H1 (cell line): Measurements from ENCODE around the gene OSGEPL1. TPM values are rescaled to one million over a fixed set of nuclear protein-coding genes. Genes with fewer than 3 reads are reported as not detected.
A peak's percentile ranks its signal among the peaks of the same experiment; 100 is the strongest.

Source experiments
- CTCF ChIA-PET: fragments of 300-600 bp; sonication (Branson Sonifier 250); formaldehyde crosslinking; loops from one replicate; lab custom pipeline; 2021; ENCODE audit not compliant: partially characterized antibody; lab: Charles Lee
- POLR2A ChIA-PET: fragments of 300-600 bp; sonication (Branson Sonifier 250); formaldehyde crosslinking; loops from one replicate; lab custom pipeline; 2021; ENCODE audit warnings: inconsistent platforms; ENCODE audit not compliant: partially characterized antibody; lab: Charles Lee
- DNase-seq, 2 experiments: peaks; one replicate each; pipeline versions ENCODE4 v3.0.0 to v3.0.0-alpha.2; 2010 to 2022; ENCODE audit warnings: low spot score in 2 of 2, low read depth in 1 of 2, mixed read lengths in 1 of 2
- FAIRE-seq: peaks from 2 replicates; lab custom pipeline; 2011; peaks lifted over from hg19 to GRCh38; lab: Jason Lieb, UNC
- H2AFZ ChIP-seq: 2 replicates; pipeline ENCODE4 v1.8.1; 2012; ENCODE audit warnings: low read length, inconsistent platforms
- H2AK5ac ChIP-seq: 2 replicates; pipeline ENCODE4 v1.6.1; 2013; ENCODE audit warnings: low read depth, low read length
- H2BK120ac ChIP-seq: replicated peaks from 2 replicates; pipeline ENCODE3; 2013; ENCODE audit warnings: low read depth, low read length, inconsistent platforms
- H2BK12ac ChIP-seq: 2 replicates; pipeline ENCODE4 v1.6.1; 2013; ENCODE audit warnings: low read depth, low read length
- H2BK15ac ChIP-seq: 2 replicates; pipeline ENCODE4 v1.6.1; 2013; ENCODE audit warnings: low read length
- H2BK20ac ChIP-seq: 2 replicates; pipeline ENCODE4 v1.6.1; 2013; ENCODE audit warnings: low read length
- H2BK5ac ChIP-seq: 2 replicates; pipeline ENCODE4 v1.6.1; 2013; ENCODE audit warnings: low read depth, low read length
- H3K14ac ChIP-seq: 2 replicates; pipeline ENCODE4 v1.6.1; 2013; ENCODE audit warnings: inconsistent platforms; ENCODE audit not compliant: insufficient read length
- H3K18ac ChIP-seq: 2 replicates; pipeline ENCODE4 v1.6.1; 2013; ENCODE audit warnings: low read length; ENCODE audit errors: extremely low read depth
- H3K23ac ChIP-seq: 2 replicates; pipeline ENCODE4 v1.6.1; 2013; ENCODE audit warnings: inconsistent platforms; ENCODE audit not compliant: insufficient read length
- H3K23me2 ChIP-seq: 2 replicates; pipeline ENCODE4 v1.6.1; 2013; ENCODE audit warnings: low read depth, low read length
- H3K27ac ChIP-seq: 2 replicates; pipeline ENCODE4 v1.6.1; 2011; ENCODE audit warnings: low read depth, low read length, inconsistent platforms
- H3K27me3 ChIP-seq, 4 experiments: replicated peaks in 1 of 4; 1 replicate in 1 of 4; 2 replicates in 3 of 4; pipeline versions ENCODE4 v1.6.1 to v1.8.1; 2011 to 2013; ENCODE audit warnings: low read length in 3 of 4, mild to moderate bottlenecking in 3 of 4, inconsistent platforms in 2 of 4, mixed read lengths in 2 of 4, moderate library complexity in 1 of 4; ENCODE audit not compliant: control insufficient read depth in 3 of 4, insufficient read depth in 3 of 4; ENCODE audit errors: extremely low read depth in 1 of 4
- H3K36me3 ChIP-seq, 4 experiments: 2 replicates each; pipeline versions ENCODE4 v1.6.1 to v1.8.1; 2011 to 2013; ENCODE audit warnings: mild to moderate bottlenecking in 4 of 4, low read length in 3 of 4, moderate library complexity in 2 of 4, control low read depth in 1 of 4, inconsistent platforms in 1 of 4; ENCODE audit not compliant: insufficient read depth in 4 of 4, control insufficient read depth in 2 of 4
- H3K4ac ChIP-seq: replicated peaks from 2 replicates; pipeline ENCODE3; 2013; ENCODE audit warnings: low read length, low read depth, mixed read lengths, inconsistent platforms; ENCODE audit not compliant: insufficient read length
- H3K4me1 ChIP-seq, 4 experiments: replicated peaks in 1 of 4; 1 replicate in 1 of 4; 2 replicates in 3 of 4; pipeline versions ENCODE4 v1.6.1 to v1.8.1; 2011 to 2013; ENCODE audit warnings: low read length in 3 of 4, inconsistent platforms in 2 of 4, mixed read lengths in 1 of 4; ENCODE audit not compliant: insufficient read depth in 4 of 4, control insufficient read depth in 3 of 4
- H3K4me2 ChIP-seq, 2 experiments: 2 replicates each; pipeline versions ENCODE4 v1.6.1 to v1.8.1; 2011 to 2013; ENCODE audit warnings: low read depth in 2 of 2, low read length in 2 of 2, control low read depth in 1 of 2, inconsistent platforms in 1 of 2, mild to moderate bottlenecking in 1 of 2; ENCODE audit not compliant: insufficient read depth in 1 of 2
- H3K4me3 ChIP-seq, 4 experiments: fragments of 200-600, 300-600 bp in 1 of 4; sonication (generic), shearing (Covaris generic), sonication (Bioruptor Twin) in 1 of 4; 2 replicates each; pipeline versions ENCODE4 v1.5.1 to v1.8.1; 2011 to 2016; ENCODE audit warnings: low read length in 4 of 4, low read depth in 3 of 4, control low read depth in 2 of 4, inconsistent platforms in 2 of 4, mild to moderate bottlenecking in 2 of 4, mixed read lengths in 1 of 4, moderate library complexity in 1 of 4; ENCODE audit not compliant: insufficient read depth in 2 of 4; ENCODE audit errors: extremely low read depth in 1 of 4
- H3K56ac ChIP-seq: replicated peaks from 2 replicates; pipeline ENCODE3; 2013; ENCODE audit warnings: low read depth, mild to moderate bottlenecking, mixed read lengths, low read length, inconsistent platforms; ENCODE audit not compliant: insufficient read length
- H3K79me1 ChIP-seq: 2 replicates; pipeline ENCODE4 v1.6.1; 2013; ENCODE audit warnings: low read depth, low read length, control low read depth
- H3K79me2 ChIP-seq, 2 experiments: 2 replicates each; pipeline versions ENCODE4 v1.6.1 to v1.8.1; 2012 to 2013; ENCODE audit warnings: low read length in 2 of 2, mild to moderate bottlenecking in 2 of 2, inconsistent platforms in 1 of 2; ENCODE audit not compliant: insufficient read depth in 2 of 2, control insufficient read depth in 1 of 2
- H3K9ac ChIP-seq, 4 experiments: replicated peaks in 1 of 4; 1 replicate in 1 of 4; 2 replicates in 3 of 4; pipeline versions ENCODE4 v1.6.1 to v1.8.1; 2011 to 2013; ENCODE audit warnings: low read depth in 3 of 4, low read length in 3 of 4, control low read depth in 2 of 4, mild to moderate bottlenecking in 2 of 4, moderate library complexity in 2 of 4, inconsistent platforms in 1 of 4; ENCODE audit errors: extremely low read depth in 1 of 4
- H3K9me3 ChIP-seq, 2 experiments: 2 replicates each; pipeline versions ENCODE4 v1.6.1 to v1.8.1; 2012 to 2013; ENCODE audit warnings: mild to moderate bottlenecking in 2 of 2, moderate library complexity in 2 of 2, control low read depth in 1 of 2, inconsistent platforms in 1 of 2, low read depth in 1 of 2, low read length in 1 of 2, mixed read lengths in 1 of 2; ENCODE audit not compliant: insufficient read depth in 2 of 2
- H4K20me1 ChIP-seq, 2 experiments: replicated peaks in 1 of 2; 2 replicates each; pipeline versions ENCODE3 to v1.8.1; 2011 to 2013; ENCODE audit warnings: inconsistent platforms in 2 of 2, low read length in 2 of 2, mild to moderate bottlenecking in 1 of 2; ENCODE audit not compliant: insufficient read depth in 2 of 2, control insufficient read depth in 1 of 2
- H4K5ac ChIP-seq: 2 replicates; pipeline ENCODE4 v1.6.1; 2013; ENCODE audit warnings: low read length, low read depth, mixed read lengths, inconsistent platforms; ENCODE audit not compliant: insufficient read length
- H4K8ac ChIP-seq: 2 replicates; pipeline ENCODE4 v1.8.0; 2013; ENCODE audit warnings: mild to moderate bottlenecking, moderate library complexity, low read length, inconsistent platforms; ENCODE audit not compliant: insufficient read depth; ENCODE audit errors: extremely low read depth
- H4K91ac ChIP-seq: replicated peaks from 2 replicates; pipeline ENCODE3; 2013; ENCODE audit warnings: low read length, mixed read lengths, inconsistent platforms; ENCODE audit not compliant: insufficient read length
- ASH2L ChIP-seq: fragments of 200-600, 300-600 bp; sonication (generic); IDR thresholded peaks from one replicate; pipeline ENCODE4 v1.7.1; 2017; ENCODE audit warnings: low read length
- ATF2 ChIP-seq: IDR thresholded peaks from 2 replicates; pipeline ENCODE4 v1.6.1; 2012; ENCODE audit warnings: low read length, inconsistent platforms
- BACH1 ChIP-seq: IDR thresholded peaks from 2 replicates; pipeline ENCODE4 v1.6.1; 2012; ENCODE audit warnings: low read length, improper control_type of control experiment
- GABPA ChIP-seq: IDR thresholded peaks from 2 replicates; pipeline ENCODE4 v1.6.1; 2011; ENCODE audit warnings: mild to moderate bottlenecking, low read length, moderate library complexity, borderline replicate concordance; ENCODE audit not compliant: insufficient read depth
- NRF1 ChIP-seq: IDR thresholded peaks from 2 replicates; pipeline ENCODE4 v1.6.1; 2011; ENCODE audit warnings: mild to moderate bottlenecking, low read depth, low read length, improper control_type of control experiment
- PHF8 ChIP-seq: fragments of 200-600 bp; sonication (generic); conservative IDR thresholded peaks from 2 replicates; pipeline ENCODE4 v1.7.1; 2012; ENCODE audit warnings: low read depth, mild to moderate bottlenecking, inconsistent platforms, low read length, moderate library complexity
- POLR2AphosphoS5 ChIP-seq: IDR thresholded peaks from 2 replicates; pipeline ENCODE4 v1.6.1; 2011; ENCODE audit warnings: low read depth, low read length
- SAP30 ChIP-seq: fragments of 300-600 bp; sonication (generic); IDR thresholded peaks from 2 replicates; pipeline ENCODE4 v1.7.1; 2012; ENCODE audit warnings: low read length, moderate library complexity, mild to moderate bottlenecking, inconsistent platforms; ENCODE audit not compliant: insufficient read depth, insufficient replicate concordance
- WGBS, 2 experiments: shearing (Covaris generic) in 1 of 2; methylation state at CpG; one replicate each; pipeline versions ENCODE4 v1.1.6 to v1.1.7; 2013 to 2015; ENCODE audit warnings: low lambda C conversion rate in 2 of 2, mixed read lengths in 2 of 2, inconsistent platforms in 1 of 2, low coverage in 1 of 2, missing lambda C conversion rate in 1 of 2; ENCODE audit not compliant: insufficient replicate concordance in 2 of 2, insufficient coverage in 1 of 2, insufficient read length in 1 of 2; ENCODE audit errors: extremely low coverage in 1 of 2, missing lambda C conversion rate in 1 of 2; 5-methylcytosine and 5-hydroxymethylcytosine counted together
- polyA plus RNA-seq, 7 experiments: library from polyadenylated mRNA; depleted of rRNA in 3 of 7; stranded (reverse) in 5 of 7; unstranded in 2 of 7; fragments of >200 nt in 5 of 7; fragments of 200-250 nt in 2 of 7; gene quantifications; 1 replicate in 5 of 7; 2 replicates in 1 of 7; 4 replicates in 1 of 7; pipeline versions ENCODE4 v1.2.1 to v1.2.3, GENCODE V29; 2011 to 2013; ENCODE audit warnings: missing spikeins in 2 of 7, mixed read lengths in 2 of 7
- total RNA-seq: library from RNA; stranded (reverse); fragmentation: NEBNext Ultra II Directional; extraction: Animal tissue kit (Norgen Biotek cat#: 25700); gene quantifications from 2 replicates; pipeline ENCODE4 v1.2.1, GENCODE V29; 2021

Gene OSGEPL1
- total and polyA plus RNA-seq, 2 of the 8 experiments (the other 6 are each of a cell fraction or from before 2014, with no cell fraction given) = 7.1 to 15.7 TPM

- Histone ChIP-seq H4K5ac (peak within 1 kb of the TSS; percentile 98), H3K4me3 (peak within 1 kb of the TSS; percentile 45 to 85 (median 68)), H3K9me3 (no peaks in the 10 kb centered on the region), H4K8ac (peak within 1 kb of the TSS; percentile 98), H3K79me2 (peaks cover 19 to 85% of the 10 kb centered on the region in 2 experiments), H3K27me3 (no peaks in the 10 kb centered on the region), H2AK5ac (no peak within 1 kb of the TSS), H2BK15ac (peak within 1 kb of the TSS; percentile 72; the same call in 1 of the 2 replicates), H3K18ac (peak within 1 kb of the TSS; percentile 98), H3K4me2 (peak within 1 kb of the TSS; percentile 72 to 75), H3K4ac (no peak within 1 kb of the TSS), H3K79me1 (peaks cover 2% of the 10 kb centered on the region; the same call in 1 of the 2 replicates), H3K56ac (peak within 1 kb of the TSS; percentile 49), H3K9ac (peak within 1 kb of the TSS; percentile 85 to 99 (median 96)), H4K91ac (peak within 1 kb of the TSS; percentile 95), H2BK20ac (no peak within 1 kb of the TSS), H2BK120ac (no peak within 1 kb of the TSS), H3K14ac (no peak within 1 kb of the TSS), H3K36me3 (peaks cover 2 to 42% (median 10%) of the 10 kb centered on the region in 4 experiments; a peak in 7 of 8 replicates), H4K20me1 (peaks cover 0 to 3% of the 10 kb centered on the region in 2 experiments), H3K4me1 (peaks cover 0 to 3% (median 0%) of the 10 kb centered on the region in 4 experiments; a peak in 3 of 7 replicates), H2BK12ac (peak within 1 kb of the TSS; percentile 60; the same call in 1 of the 2 replicates), H3K23ac (no peak within 1 kb of the TSS), H3K27ac (peak within 1 kb of the TSS; percentile 95), H2BK5ac (peak within 1 kb of the TSS; percentile 94), H2AFZ (peak within 1 kb of the TSS; percentile 83), H3K23me2 (no peaks in the 10 kb centered on the region)
- ChIA-PET POLR2A (interaction anchor here (0.5 to 2.4 kb wide), 14 partner anchors 10 to 195 kb away, joined by 3 to 17 read pairs (median 4); partner anchors contain the start of gene OSGEPL1), CTCF (interaction anchor here (0.7 to 2.7 kb wide), 2 partner anchors 20 to 22 kb away, joined by 3 to 13 read pairs; partner anchors contain the start of gene OSGEPL1)
- WGBS, 2 experiments = 1% methylated on average over 79 of the region's 96 CpGs; no CpG with 5 or more reads in 1 of the 2 experiments
- FAIRE-seq (no peak), DNase-seq (peak; percentile 87 to 92)
- TF ChIP-seq ASH2L (peak; percentile 97), NRF1 (peak; percentile 49), ATF2 (peak; percentile 23; the same call in 1 of the 2 replicates), SAP30 (no peak), GABPA (no peak), PHF8 (peak; percentile 99), POLR2AphosphoS5 (peak; percentile 98), BACH1 (peak; percentile 4; the same call in 1 of the 2 replicates)
Measured at GRCh38 chr2:189783927-189784867, 21.6 kb upstream of the OSGEPL1 start, which contains the start of the genes ORMDL1 and PMS1. Gene ORMDL1 (minus strand): TSS chr2:189784339. CDS start chr2:189782595, 1,744 bp downstream. Gene PMS1 (plus strand): TSS chr2:189784450. CDS start chr2:189791810, 7,360 bp downstream.
